Keratinocyte (primary cell): ENCODE data around the gene MED15.

Source experiments
- EZH2 ChIP-seq: IDR thresholded peaks from one replicate; pipeline ENCODE4 v1.6.1; 2012; ENCODE audit warnings: inconsistent platforms, mild to moderate bottlenecking, low read length, moderate library complexity
- TF ChIP-seq, protein P1 (sequence below), 3 experiments: IDR thresholded peaks in 1 of 3; conservative IDR thresholded peaks in 1 of 3; optimal IDR thresholded peaks in 1 of 3; 2 replicates in 2 of 3; 3 replicates in 1 of 3; pipeline versions ENCODE3 to v1.5.1; 2011; ENCODE audit warnings: low read length in 3 of 3, mild to moderate bottlenecking in 3 of 3, moderate library complexity in 2 of 3, control low read depth in 1 of 3, inconsistent platforms in 1 of 3; ENCODE audit not compliant: insufficient read depth in 2 of 3; ENCODE audit errors: extremely low read depth in 1 of 3

DNA sequence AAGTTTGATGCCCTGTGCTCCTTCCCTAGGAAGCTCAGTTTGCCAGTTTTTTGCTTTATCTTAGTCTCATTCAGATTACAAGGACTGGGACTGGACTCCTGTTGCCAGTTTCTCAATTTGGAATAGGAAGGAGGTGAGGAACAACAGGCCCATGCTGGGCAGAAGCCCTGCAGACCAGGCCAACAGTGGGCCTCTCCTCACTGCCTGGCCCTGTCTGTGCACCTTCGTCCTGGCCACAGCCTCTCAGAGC, 23.7 kb downstream of the MED15 start:
- no peak for TF ChIP-seq EZH2
- TF ChIP-seq, protein P1, sequence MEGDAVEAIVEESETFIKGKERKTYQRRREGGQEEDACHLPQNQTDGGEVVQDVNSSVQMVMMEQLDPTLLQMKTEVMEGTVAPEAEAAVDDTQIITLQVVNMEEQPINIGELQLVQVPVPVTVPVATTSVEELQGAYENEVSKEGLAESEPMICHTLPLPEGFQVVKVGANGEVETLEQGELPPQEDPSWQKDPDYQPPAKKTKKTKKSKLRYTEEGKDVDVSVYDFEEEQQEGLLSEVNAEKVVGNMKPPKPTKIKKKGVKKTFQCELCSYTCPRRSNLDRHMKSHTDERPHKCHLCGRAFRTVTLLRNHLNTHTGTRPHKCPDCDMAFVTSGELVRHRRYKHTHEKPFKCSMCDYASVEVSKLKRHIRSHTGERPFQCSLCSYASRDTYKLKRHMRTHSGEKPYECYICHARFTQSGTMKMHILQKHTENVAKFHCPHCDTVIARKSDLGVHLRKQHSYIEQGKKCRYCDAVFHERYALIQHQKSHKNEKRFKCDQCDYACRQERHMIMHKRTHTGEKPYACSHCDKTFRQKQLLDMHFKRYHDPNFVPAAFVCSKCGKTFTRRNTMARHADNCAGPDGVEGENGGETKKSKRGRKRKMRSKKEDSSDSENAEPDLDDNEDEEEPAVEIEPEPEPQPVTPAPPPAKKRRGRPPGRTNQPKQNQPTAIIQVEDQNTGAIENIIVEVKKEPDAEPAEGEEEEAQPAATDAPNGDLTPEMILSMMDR (optimal IDR thresholded peaks at IDR 0.05 in 1 of 3, IDR thresholded peaks at IDR 0.05 in 1 of 3, conservative IDR thresholded peaks at IDR 0.05 in 1 of 3; ENCODE audit: extremely low read depth in 1 of 3, insufficient read depth in 2 of 3, low read length in 3 of 3): no peak
